Measurements from ENCODE around the gene NLGN4X. TPM values are rescaled to one million over a fixed set of nuclear protein-coding genes. Genes with fewer than 3 reads are reported as not detected.

NLGN4X gene
- total RNA-seq, 1 experiment from 2014 or later: 0.05 TPM

- ATAC-seq: no peak
- Histone ChIP-seq H2AFZ (ENCODE audit: low read depth, low read length, poor library complexity, severe bottlenecking) (no peak overlapping the region), H3K9me2 (ENCODE audit: insufficient read depth) (no peaks in the 10 kb centered on the region), H3K27me3 (ENCODE audit: insufficient read depth, low read length) (no peaks in the 10 kb centered on the region), H3K4me3 (replicated peaks in 1 of 2; ENCODE audit: low read depth in 1 of 2, low read length in 2 of 2) (no peak overlapping the region), H3K36me3 (ENCODE audit: control insufficient read depth in 1 of 2, insufficient read depth in 2 of 2, low read length in 2 of 2) (no peaks in the 10 kb centered on the region), H3K9me3 (ENCODE audit: control insufficient read depth in 1 of 2, insufficient read depth in 1 of 2, low read depth in 1 of 2, low read length in 2 of 2) (no peaks in the 10 kb centered on the region), H3K4me1 (ENCODE audit: control insufficient read depth in 1 of 2, insufficient read depth in 2 of 2, low read length in 2 of 2) (no peaks in the 10 kb centered on the region), H3K4me2 (ENCODE audit: low read length) (no peak overlapping the region), H3K9ac (ENCODE audit: low read length) (no peak overlapping the region), H3K79me2 (ENCODE audit: insufficient read depth, low read length) (no peaks in the 10 kb centered on the region), H4K20me1 (ENCODE audit: insufficient read depth) (no peaks in the 10 kb centered on the region; the same call in 1 of the 2 replicates), H3K27ac (ENCODE audit: low read depth, low read length) (no peak overlapping the region)
- RAD21 ChIA-PET (ENCODE audit: low non-redundant PET in 1 of 2, low total read pairs in 2 of 2, uncharacterized antibody in 2 of 2, unreplicated experiment in 2 of 2): no interaction called here
- POLR2A ChIA-PET: no interaction called here
- TF ChIP-seq REST (IDR thresholded peaks at IDR 0.05; ENCODE audit: low read depth) (no peak), CTCF (IDR thresholded peaks at IDR 0.05 in 2 of 3, conservative IDR thresholded peaks at IDR 0.05 in 1 of 3; ENCODE audit: borderline replicate concordance in 1 of 3, insufficient read depth in 1 of 3, low read depth in 2 of 3, low read length in 2 of 3) (0 out of 6 replicates have a peak, but pooled peaks of 1 of the 3 experiments have one; percentile 8)
- no TSS peak for BruUV-seq (replicated peaks)
- intact Hi-C loops (cut with micrococcal nuclease): no loop called here
- CTCF ChIA-PET: no interaction called here
- no peak for DNase-seq (ENCODE audit: low read depth, low spot score)
These were observed 351.6 kb downstream of the NLGN4X start for GRCh38 chrX:5876984-5877596.

Measured in HCT116 (cell line).